ENCODE data around the gene LRRC46. TPM values are rescaled to one million over a fixed set of nuclear protein-coding genes. Genes with fewer than 3 reads are reported as not detected.

The LRRC46 gene
- total and polyA plus RNA-seq, 2 donors (not counting 1 experiment from before 2014, with no cell fraction given) = 0.69 to 2.4 TPM

DNA sequence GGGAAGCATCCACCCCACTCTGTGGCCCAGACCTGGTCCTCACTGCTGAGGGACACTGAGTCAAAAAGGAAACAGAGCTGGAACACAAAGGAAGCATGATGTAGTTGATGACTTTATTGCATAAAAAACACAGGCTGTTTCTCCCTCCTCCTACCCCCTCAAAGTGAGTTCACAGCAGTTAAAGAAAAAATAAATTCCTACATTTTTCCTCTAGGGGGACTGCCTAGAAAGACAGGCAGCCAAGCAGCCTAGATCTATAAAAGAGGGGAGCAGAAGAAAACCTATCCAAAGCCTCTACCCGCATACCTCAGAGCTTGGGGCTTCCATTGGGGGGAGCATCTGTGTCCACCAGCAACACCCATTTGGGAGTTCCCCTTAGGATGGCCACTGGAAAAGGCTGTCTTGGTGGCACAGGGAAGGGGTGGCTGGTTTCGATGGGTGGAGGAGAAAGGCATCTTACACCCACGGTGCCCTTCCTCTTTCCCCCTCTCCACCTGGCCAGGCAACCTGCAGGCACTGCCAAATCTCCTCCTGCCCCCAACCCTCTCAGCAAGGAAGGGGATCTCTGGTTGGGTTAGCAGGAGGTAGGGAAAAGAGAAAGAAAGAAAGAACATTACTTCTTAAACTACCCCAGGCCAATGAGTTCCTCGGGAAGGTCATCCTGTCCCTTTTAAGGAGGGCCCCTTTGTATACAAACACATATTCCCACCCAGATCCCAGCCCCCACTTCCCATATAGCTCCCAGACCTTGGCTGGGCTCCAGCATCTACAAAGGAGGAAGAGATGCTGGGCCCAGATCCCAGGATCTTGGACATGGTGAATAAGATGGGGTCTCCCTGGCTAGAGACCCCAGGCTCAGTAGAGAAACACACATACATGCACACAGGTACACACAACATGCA lies 13.6 kb downstream of the LRRC46 start:
- no peak overlapping the region for H3K27ac Mint-ChIP-seq
- ChIA-PET CTCF (interaction anchor here (1.4 to 19.9 kb wide), 2 partner anchors 13 to 44 kb away, joined by 4 to 436 read pairs; partner anchors contain the start of gene SP2), POLR2A (interaction anchor here (0.6 kb wide), 1 partner anchor 194 kb away, joined by 4 read pairs; no protein-coding TSS in a partner anchor)
- H3K4me1 Mint-ChIP-seq = peaks cover 25% of the 10 kb centered on the region
- intact Hi-C loops (cut with micrococcal nuclease) = no loop called here
- no CpG with 5 or more reads among the region's 4 CpGs for WGBS (ENCODE audit: insufficient coverage)
- H4K20me1 ChIP-seq (ENCODE audit: control insufficient read depth, insufficient read depth, low read length, poor library complexity, severe bottlenecking) = no peaks in the 10 kb centered on the region
- peaks cover 0 to 9% (median 0%) of the 10 kb centered on the region in 3 donors for H3K9me3 ChIP-seq (ENCODE audit: control extremely low read depth in 1 of 3, control insufficient read depth in 2 of 3, insufficient read depth in 1 of 3, low read length in 2 of 3)
- H3K36me3 ChIP-seq (replicated peaks in 1 of 2; ENCODE audit: control extremely low read depth in 1 of 2, control insufficient read depth in 1 of 2, extremely low read depth in 1 of 2, insufficient read depth in 2 of 2, low read length in 1 of 2) = no peaks in the 10 kb centered on the region
- no peak overlapping the region for H3K9ac ChIP-seq (ENCODE audit: low read length)
- ATAC-seq (ENCODE audit: low read depth) = no peak
- no peak overlapping the region for H3K27ac ChIP-seq (ENCODE audit: low read length in 2 of 2)
- H3K27me3 ChIP-seq (replicated peaks in 1 of 4; ENCODE audit: control extremely low read depth in 1 of 4, control insufficient read depth in 3 of 4, insufficient read depth in 4 of 4, low read length in 3 of 4) = peaks cover 0 to 64% (median 44%) of the 10 kb centered on the region in 4 experiments
- peaks cover 10% of the 10 kb centered on the region for H3K79me2 ChIP-seq (ENCODE audit: control insufficient read depth, insufficient read depth, low read length)
- no peak overlapping the region for H3K4me3 ChIP-seq (ENCODE audit: control extremely low read depth in 1 of 5, extremely low read depth in 1 of 5, insufficient read depth in 1 of 5, low read depth in 2 of 5, low read length in 4 of 5)
- no peak overlapping the region for H2AFZ ChIP-seq (ENCODE audit: insufficient read depth, low read depth, low read length, poor library complexity, severe bottlenecking)
- H3K27me3 Mint-ChIP-seq = peaks cover 51% of the 10 kb centered on the region
- H3K9me3 Mint-ChIP-seq (ENCODE audit: insufficient read depth) = no peaks in the 10 kb centered on the region
- DNase-seq = peak; percentile 9
- no peak for TF ChIP-seq EZH2 (IDR thresholded peaks at IDR 0.05; ENCODE audit: borderline replicate concordance, insufficient read depth, low read depth, low read length, poor library complexity, severe bottlenecking)
- no peak overlapping the region for H3K4me2 ChIP-seq (replicated peaks; ENCODE audit: low read depth, low read length, poor library complexity, severe bottlenecking)
- H3K4me1 ChIP-seq (ENCODE audit: control insufficient read depth in 2 of 2, insufficient read depth in 2 of 2, low read length in 2 of 2) = peaks cover 30 to 34% of the 10 kb centered on the region in 2 donors
- H3K4me3 Mint-ChIP-seq = no peak overlapping the region

DNA sequence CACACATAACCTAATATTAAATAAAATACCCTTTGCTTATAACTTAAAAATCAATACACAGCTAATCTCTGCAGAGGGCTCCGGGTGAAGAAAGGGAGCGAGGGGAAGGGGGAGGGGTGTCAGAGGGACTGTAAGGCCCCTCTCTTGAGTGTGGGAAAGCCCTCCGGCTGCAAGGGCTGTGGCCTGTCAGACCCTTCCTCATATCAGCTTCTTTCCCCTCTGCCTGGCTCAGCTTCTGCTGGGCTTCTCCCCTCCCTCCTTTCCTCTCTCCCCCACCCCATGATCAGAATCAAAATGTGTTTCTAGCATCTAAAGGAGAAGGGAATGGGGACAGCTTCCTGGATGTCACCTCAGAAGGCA lies 14.2 kb downstream of the LRRC46 start:
- H3K9me3 ChIP-seq (ENCODE audit: control extremely low read depth in 1 of 3, control insufficient read depth in 2 of 3, insufficient read depth in 1 of 3, low read length in 2 of 3) = peaks cover 0 to 13% (median 0%) of the 10 kb centered on the region in 3 donors
- H3K79me2 ChIP-seq (ENCODE audit: control insufficient read depth, insufficient read depth, low read length) = peaks cover 4% of the 10 kb centered on the region
- H2AFZ ChIP-seq (ENCODE audit: insufficient read depth, low read depth, low read length, poor library complexity, severe bottlenecking) = no peak overlapping the region
- no peaks in the 10 kb centered on the region for H4K20me1 ChIP-seq (ENCODE audit: control insufficient read depth, insufficient read depth, low read length, poor library complexity, severe bottlenecking)
- Mint-ChIP-seq H3K27me3 (peaks cover 55% of the 10 kb centered on the region), H3K27ac (no peak overlapping the region), H3K4me3 (no peak overlapping the region), H3K9me3 (ENCODE audit: insufficient read depth) (no peaks in the 10 kb centered on the region), H3K4me1 (peaks cover 24% of the 10 kb centered on the region)
- H3K9ac ChIP-seq (ENCODE audit: low read length) = no peak overlapping the region
- ATAC-seq (ENCODE audit: low read depth) (no peak), DNase-seq (no peak)
- peaks cover 0 to 70% (median 48%) of the 10 kb centered on the region in 4 experiments for H3K27me3 ChIP-seq (replicated peaks in 1 of 4; ENCODE audit: control extremely low read depth in 1 of 4, control insufficient read depth in 3 of 4, insufficient read depth in 4 of 4, low read length in 3 of 4)
- no peaks in the 10 kb centered on the region for H3K36me3 ChIP-seq (replicated peaks in 1 of 2; ENCODE audit: control extremely low read depth in 1 of 2, control insufficient read depth in 1 of 2, extremely low read depth in 1 of 2, insufficient read depth in 2 of 2, low read length in 1 of 2)
- CTCF ChIA-PET = interaction anchor here (1.0 to 19.9 kb wide), 3 partner anchors 12 to 147 kb away, joined by 3 to 436 read pairs (median 4); partner anchors contain the start of gene SP2
- H3K4me2 ChIP-seq (replicated peaks; ENCODE audit: low read depth, low read length, poor library complexity, severe bottlenecking) = no peak overlapping the region
- no peak overlapping the region for H3K4me3 ChIP-seq (ENCODE audit: control extremely low read depth in 1 of 5, extremely low read depth in 1 of 5, insufficient read depth in 1 of 5, low read depth in 2 of 5, low read length in 4 of 5)
- intact Hi-C loops (cut with micrococcal nuclease) = no loop called here
- no peak overlapping the region for H3K27ac ChIP-seq (ENCODE audit: low read length in 2 of 2)
- TF ChIP-seq, protein P1, sequence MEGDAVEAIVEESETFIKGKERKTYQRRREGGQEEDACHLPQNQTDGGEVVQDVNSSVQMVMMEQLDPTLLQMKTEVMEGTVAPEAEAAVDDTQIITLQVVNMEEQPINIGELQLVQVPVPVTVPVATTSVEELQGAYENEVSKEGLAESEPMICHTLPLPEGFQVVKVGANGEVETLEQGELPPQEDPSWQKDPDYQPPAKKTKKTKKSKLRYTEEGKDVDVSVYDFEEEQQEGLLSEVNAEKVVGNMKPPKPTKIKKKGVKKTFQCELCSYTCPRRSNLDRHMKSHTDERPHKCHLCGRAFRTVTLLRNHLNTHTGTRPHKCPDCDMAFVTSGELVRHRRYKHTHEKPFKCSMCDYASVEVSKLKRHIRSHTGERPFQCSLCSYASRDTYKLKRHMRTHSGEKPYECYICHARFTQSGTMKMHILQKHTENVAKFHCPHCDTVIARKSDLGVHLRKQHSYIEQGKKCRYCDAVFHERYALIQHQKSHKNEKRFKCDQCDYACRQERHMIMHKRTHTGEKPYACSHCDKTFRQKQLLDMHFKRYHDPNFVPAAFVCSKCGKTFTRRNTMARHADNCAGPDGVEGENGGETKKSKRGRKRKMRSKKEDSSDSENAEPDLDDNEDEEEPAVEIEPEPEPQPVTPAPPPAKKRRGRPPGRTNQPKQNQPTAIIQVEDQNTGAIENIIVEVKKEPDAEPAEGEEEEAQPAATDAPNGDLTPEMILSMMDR (IDR thresholded peaks at IDR 0.05) = no peak
- no peak for TF ChIP-seq EZH2 (IDR thresholded peaks at IDR 0.05; ENCODE audit: borderline replicate concordance, insufficient read depth, low read depth, low read length, poor library complexity, severe bottlenecking)
- peaks cover 30 to 32% of the 10 kb centered on the region in 2 donors for H3K4me1 ChIP-seq (ENCODE audit: control insufficient read depth in 2 of 2, insufficient read depth in 2 of 2, low read length in 2 of 2)
- no CpG with 5 or more reads among the region's 3 CpGs for WGBS (ENCODE audit: insufficient coverage)
- POLR2A ChIA-PET = no interaction called here
